GM18873 (cell line): ENCODE results near the gene HMCN1.

ENCODE experiments used
- ATAC-seq: cut with Tn5 transposase; IDR thresholded peaks from one replicate; pipeline ENCODE4 v1.9.1; 2021; ENCODE audit warnings: mild to moderate bottlenecking, moderate library complexity, moderate number of reproducible peaks; ENCODE audit not compliant: unreplicated experiment, low FRiP score

The HMCN1 gene

GRCh38 chr1:186059752-186060151 is 325.6 kb downstream of the HMCN1 start:
- no peak for ATAC-seq

DNA sequence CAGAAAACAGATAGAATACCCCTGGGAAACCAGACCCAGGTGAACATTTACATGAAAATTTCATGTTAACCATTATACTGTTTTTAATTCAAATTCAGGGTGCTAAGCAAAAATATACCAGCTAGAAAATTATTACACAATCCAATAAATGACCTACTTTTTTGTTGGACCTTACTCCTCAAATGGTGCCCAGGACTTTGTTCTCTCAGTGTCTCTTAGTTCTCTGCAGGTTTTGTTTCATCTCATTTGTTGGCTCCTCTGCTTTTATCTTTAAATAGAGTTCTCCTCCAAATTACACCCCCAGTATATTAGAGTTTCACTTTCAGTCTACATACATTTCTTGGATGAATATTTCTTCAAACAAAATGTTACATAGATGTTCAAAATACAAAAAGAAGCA is 326.0 kb downstream of the HMCN1 start:
- no peak for ATAC-seq

GRCh38 chr1:186063091-186063657 is 329.0 kb downstream of the HMCN1 start:
- ATAC-seq = no peak

GRCh38 chr1:186066411-186066810 is 332.2 kb downstream of the HMCN1 start:
- ATAC-seq = no peak

- no peak for ATAC-seq
Measured at GRCh38 chr1:186073697-186074096, 339.5 kb downstream of the HMCN1 start.

GRCh38 chr1:186076006-186076405 is 341.8 kb downstream of the HMCN1 start:
- ATAC-seq = no peak

DNA sequence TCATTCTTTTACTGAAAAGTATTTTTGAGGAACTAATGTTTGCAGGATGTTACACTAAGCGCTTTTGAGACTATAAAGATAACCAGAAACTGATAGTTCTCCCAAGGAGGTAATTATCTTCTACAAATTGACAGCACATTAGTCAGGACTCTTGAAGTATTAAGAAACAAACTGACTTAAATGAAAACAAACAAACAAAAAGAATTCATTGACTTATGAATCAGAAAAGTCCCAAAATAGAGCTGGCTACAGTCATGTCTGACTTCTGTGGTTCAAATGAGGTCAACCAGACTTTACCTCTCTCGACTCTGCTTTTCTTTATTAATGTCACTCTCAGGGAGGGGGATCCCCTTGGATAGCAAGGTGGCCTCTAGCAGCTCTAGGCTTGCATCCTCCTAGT is 344.1 kb downstream of the HMCN1 start:
- ATAC-seq = peak; percentile 98

DNA sequence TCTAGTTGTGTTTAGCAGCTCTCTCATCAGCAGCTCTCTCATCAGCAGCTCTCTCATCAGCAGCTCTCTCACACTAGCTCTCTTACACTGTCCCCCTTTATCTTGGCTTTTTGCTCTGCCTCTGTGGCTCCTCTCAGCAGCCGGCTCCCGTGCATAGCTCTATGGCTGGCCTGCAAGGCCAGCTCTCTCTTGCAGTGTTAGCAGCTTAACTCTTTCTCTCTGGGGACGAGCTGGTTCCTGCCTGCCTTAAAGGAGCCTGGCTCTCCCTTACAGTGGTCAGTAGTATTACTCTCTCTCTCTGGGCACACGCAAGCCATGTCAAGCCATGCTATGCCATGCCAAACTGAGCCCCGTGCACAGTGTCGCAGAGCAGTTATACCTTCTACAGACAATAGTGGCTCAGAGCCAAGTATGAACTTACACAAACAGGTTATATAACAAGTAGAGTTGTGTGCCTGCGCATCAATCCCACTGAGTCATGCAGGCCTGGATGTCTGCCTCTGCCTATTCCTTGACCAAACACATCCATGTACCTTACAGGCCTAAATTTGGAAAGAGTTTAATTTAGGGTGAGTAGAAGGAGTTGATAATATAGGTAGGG is 345.0 kb downstream of the HMCN1 start:
- no peak for ATAC-seq

DNA sequence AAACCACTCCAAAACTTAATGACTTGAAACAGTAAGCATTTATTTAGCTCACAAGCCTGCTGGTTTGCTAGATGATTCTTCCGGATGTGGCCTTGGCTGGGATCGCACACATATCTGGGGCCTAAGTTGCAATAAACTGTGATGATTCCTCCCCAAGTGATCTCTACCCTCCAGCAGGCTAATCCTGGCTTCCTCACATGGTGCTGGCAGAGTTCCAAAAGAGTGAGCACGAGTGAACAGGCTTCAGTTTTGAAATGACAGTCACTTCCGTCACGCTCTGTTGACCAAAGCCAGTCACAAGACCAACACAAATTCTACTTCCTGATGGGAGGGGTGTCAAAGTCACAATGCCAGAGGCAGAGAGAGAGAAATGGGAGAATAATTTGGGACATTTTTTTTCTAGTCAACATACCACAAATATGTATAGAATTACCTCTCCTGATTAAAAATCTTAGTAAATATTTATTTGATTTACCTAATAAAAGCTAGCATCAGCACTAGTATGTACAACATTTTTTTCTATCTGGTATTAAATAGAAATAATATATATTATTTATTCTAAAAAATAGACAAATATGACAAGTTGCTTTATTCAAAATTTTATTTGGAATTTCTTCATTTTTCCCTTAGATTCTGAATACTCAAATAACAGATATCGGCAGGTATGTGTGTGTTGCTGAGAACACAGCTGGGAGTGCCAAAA is 348.2 kb downstream of the HMCN1 start:
- ATAC-seq = peak; percentile 58

DNA sequence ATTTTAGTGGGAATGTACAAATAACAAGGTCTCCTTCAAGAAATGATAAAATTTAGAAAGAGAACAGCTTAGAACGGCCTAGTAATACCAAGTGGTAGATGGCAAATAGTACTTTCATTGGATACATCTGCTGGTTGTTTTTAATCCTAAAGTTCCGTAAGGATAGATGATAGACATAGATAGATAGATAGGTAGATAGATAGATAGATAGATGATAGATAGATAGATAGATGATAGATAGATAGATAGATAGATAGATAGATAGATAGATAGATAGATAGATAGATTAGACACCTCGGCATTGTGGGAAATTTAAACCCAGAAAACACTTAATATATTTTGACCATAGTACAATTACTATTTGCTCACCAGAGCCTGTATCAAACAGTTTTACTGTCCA is 352.4 kb downstream of the HMCN1 start:
- no peak for ATAC-seq

- ATAC-seq = no peak
Measured at GRCh38 chr1:186089940-186090339, 355.7 kb downstream of the HMCN1 start.

- ATAC-seq = no peak
Measured at GRCh38 chr1:186091222-186091720, 357.1 kb downstream of the HMCN1 start.

DNA sequence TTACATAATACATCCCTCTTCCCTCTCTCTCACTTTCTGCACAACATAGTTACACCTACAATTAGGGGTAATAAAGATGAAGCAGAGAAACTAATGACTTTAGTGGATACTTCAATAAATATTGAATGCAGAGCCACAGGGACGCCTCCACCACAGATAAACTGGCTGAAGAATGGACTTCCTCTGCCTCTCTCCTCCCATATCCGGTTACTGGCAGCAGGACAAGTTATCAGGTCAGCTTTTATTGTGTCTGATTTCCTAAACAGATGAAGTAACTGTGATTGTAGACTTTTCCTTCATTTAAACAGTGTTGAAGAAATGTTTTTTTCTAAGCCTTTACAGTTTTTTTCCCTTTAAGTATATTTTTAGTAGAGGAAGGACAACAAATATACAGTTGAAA is 359.2 kb downstream of the HMCN1 start:
- ATAC-seq = no peak

DNA sequence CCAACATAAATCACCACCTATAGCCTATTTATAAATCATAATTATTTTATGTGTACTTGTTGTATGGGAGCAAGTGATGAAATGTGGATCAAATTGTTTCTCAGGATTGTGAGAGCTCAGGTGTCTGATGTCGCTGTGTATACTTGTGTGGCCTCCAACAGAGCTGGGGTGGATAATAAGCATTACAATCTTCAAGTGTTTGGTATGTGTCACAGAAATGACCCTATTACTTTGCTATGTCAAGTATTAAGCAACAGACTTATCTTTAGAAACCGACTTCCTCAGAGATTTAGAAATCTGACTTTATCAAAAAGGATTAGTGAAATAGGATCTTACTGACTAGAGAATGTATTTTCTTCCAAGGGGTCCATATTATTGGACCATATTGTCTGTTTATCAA is 360.0 kb downstream of the HMCN1 start:
- ATAC-seq = no peak

DNA sequence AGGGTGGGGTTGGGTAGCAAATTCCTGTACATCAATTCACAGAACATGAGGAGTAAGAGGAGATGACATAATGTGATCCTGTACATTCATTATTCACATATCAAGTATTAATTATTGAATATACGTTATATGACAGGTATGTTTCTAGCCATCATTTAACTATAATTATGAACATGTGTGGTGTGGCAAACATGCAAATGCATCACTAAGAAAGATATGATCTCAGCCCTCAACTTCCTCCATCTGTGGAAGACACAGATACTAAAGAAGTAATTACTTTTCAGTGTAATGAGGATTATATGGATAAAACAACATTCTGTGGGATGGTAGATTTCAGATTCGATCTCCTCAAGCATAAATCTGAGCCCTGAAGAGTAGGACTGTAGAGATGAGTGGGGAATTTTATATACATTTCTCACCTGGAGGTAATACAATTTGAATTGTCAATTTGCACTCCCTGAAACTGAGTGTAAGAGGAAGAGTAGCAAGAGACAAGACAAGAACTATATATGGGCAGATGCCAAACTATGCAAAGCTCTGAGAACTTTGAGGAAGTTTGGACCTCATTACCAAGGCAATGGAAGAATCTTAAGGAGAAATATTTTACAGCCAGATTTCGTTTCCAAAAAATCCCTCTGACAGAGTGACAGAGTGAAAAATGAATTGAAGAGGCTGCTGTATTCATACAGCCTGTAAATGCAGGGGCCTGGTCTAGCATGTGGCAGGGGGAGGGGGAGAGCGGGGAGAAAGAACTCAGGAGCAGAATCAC is 365.3 kb downstream of the HMCN1 start:
- ATAC-seq = no peak

DNA sequence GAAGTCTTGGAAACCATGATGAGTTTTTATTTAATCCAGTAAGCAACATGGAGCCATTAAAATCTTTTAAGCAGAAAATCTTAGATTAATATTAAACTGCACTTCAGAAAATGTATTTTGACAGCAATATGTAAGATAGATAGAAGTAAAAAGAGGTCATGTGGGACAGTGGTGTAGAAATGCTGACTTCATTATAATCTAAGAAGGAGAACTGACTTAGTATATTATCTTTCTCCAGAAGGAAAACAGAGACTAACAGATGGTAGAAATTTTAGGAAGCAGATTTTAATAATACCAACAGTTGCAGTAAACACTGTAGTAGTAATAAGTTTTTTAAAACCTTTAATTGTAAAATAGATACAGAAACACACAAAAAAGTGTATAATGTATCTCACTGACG is 367.9 kb downstream of the HMCN1 start:
- no peak for ATAC-seq

DNA sequence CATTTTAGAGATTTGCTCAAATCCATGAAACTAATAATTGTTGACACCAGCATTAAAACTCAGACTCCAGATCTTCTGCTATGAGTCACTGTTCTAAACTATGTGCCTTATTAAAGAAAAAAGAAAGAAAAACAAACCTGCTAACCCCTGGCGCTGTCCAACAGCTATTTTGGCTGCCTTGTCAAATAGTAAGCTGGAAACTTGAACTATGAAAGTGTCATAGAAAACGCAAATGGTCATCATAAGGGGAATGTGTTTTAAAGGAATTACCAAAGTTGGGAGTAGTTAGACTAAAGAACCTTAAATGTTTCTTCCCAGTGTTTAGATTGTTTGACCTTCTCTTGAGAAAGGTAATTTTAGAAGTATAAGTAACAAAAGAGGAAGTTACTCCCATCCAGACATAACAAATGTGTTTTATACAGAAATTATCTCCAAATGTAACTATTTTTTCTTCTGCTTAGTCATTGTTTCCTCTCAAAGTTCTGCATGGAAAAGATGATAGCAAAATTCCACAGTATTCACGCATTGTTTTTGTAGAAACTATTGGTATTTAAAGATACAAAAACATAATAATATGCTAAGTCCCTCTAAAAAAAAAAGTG is 368.5 kb downstream of the HMCN1 start:
- ATAC-seq = no peak

DNA sequence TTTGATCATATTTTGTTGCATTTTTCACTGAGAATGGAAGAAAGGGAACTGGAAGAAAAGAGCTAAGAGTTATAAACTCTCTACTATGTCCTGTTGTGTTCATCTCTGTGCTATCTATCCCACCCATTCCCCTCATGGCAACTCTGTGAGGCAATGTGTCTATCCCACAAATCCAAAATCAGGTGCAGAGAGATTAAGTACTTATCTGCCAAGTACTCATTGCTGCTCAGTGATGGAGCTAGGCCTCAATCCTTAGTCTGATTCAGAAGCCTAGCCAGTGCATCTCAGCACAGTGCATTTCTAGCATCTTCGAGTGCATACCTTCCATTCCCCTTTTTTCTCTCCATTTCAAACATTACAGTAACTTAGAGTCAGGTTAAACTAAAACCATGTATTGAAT is 370.3 kb downstream of the HMCN1 start:
- ATAC-seq = no peak

GRCh38 chr1:186112280-186112679 is 378.1 kb downstream of the HMCN1 start:
- ATAC-seq = no peak

GRCh38 chr1:186113461-186113860 is 379.3 kb downstream of the HMCN1 start:
- no peak for ATAC-seq

DNA sequence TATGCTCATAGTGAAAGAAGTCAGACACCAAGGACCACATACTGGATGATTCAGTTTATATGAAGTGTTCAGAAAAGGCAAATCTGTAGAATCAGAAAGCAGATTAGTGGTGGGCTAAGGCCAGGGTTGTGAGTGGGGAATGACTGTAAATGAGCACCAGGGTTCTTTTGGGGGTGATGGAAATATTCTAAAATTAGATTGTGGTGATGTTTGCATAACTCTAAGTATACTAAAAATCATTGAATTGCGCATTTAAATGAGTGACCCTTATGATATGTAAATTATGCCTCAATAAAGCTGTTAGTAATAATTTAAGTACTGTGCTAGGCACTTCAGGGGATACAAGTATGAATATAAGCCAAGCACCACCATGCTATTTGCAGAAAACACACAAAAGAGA is 384.5 kb downstream of the HMCN1 start:
- ATAC-seq = no peak
